B cell (primary cell): ENCODE measurements around the gene PRELID2.

ENCODE experiments used
- CTCF ChIP-seq: fragments of 200-600 bp; IDR thresholded peaks from one replicate; pipeline ENCODE4 v1.8.0; 2022; ENCODE audit warnings: antibody characterized with exemption, mild to moderate bottlenecking
- EZH2 ChIP-seq: IDR thresholded peaks from 2 replicates; pipeline ENCODE4 v1.6.1; 2012; ENCODE audit warnings: borderline replicate concordance, low read depth, mild to moderate bottlenecking, moderate library complexity, low read length; ENCODE audit not compliant: insufficient read depth, poor library complexity, severe bottlenecking

- TF ChIP-seq CTCF: no peak
- TF ChIP-seq EZH2: no peak
These were observed 39.6 kb upstream of the PRELID2 start for GRCh38 chr5:145874765-145875164.
